SK-N-MC (cell line): ENCODE results near the gene DRICH1.
"Not testable (repeated sequence)": the region's sequence is repeated elsewhere in the genome, so short reads cannot be mapped to it uniquely, and the experiment has no call there.

Source experiments
- EZH2 ChIP-seq: fragments of 200-600 bp; sonication (generic); IDR thresholded peaks from one replicate; pipeline ENCODE4 v1.6.1; 2017; ENCODE audit warnings: antibody characterized with exemption
- FOXP2 ChIP-seq: optimal IDR thresholded peaks from 2 replicates; pipeline ENCODE3; 2011; ENCODE audit warnings: mild to moderate bottlenecking, moderate library complexity; ENCODE audit not compliant: insufficient read depth; ENCODE audit errors: extremely low read length, control extremely low read depth
- POLR2AphosphoS5 ChIP-seq: IDR thresholded peaks from 2 replicates; pipeline ENCODE4 v1.6.1; 2012; ENCODE audit warnings: mild to moderate bottlenecking, low read depth, low read length, borderline replicate concordance

DNA sequence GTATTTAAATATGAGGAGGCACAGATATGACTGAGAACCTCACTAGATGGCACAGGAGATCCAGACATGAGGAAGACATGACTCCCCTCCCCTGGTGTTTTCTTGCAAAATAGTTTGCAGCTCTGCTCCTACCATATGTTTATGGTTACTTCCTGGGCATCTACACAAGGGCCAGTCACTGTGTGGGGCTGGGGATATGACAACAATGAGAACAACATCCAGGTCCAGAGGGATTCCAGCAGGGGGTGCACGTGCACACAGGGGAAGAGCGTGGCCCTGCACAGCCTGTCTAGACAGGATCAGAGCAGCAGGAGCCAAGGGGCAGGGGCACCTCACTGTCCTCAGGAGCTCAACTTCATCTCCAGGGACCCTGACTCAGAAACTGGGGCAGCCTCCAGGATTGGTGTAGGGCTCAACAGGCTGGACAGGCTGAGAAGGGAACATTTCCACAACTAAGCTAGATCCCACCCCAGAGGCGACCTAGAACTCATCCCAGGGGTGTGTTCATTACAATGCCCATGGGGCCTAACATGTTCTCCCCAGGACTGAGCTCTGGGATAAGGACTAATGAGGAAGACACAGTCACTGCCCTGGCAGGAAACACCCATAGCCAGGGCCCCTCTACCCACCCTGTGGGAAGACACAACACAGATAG lies 4.6 kb downstream of the DRICH1 start:
- TF ChIP-seq EZH2, POLR2AphosphoS5, FOXP2: not testable (repeated sequence)
